NCI-H1417 treated with DMSO at 0.1 percent for 48 hours (cell line): Measurements from ENCODE around the gene MAP1LC3C.
A peak's percentile ranks its signal among the peaks of the same experiment; 100 is the strongest.
"Not testable (repeated sequence)": the region's sequence is repeated elsewhere in the genome, so short reads cannot be mapped to it uniquely, and the experiment has no call there.

Experiments used
- DNase-seq: peaks from one replicate; lab custom pipeline; 2025; lab: John Stamatoyannopoulos, UW

MAP1LC3C gene

DNA sequence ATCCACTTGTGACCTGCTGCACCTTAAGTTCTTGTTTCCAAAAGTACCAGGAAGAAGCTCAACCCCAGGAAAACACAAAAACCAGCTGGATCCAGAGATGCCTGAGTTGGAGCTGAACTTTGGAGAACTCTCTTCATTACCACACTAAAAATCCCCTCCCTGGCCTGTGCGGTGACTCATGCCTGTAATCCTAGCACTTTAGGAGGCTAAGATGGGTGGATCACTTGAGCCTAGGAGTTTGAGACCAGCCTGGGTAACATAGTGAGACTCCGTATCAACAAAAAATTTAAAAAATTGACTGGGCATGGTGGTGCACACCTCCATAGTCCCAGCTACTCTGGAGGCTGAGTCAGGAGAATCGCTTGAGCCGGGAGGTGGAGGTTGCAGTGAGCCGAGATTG is 6.2 kb downstream of the MAP1LC3C start:
- DNase-seq: no peak

GRCh38 chr1:241990040-241990439 is 8.9 kb downstream of the MAP1LC3C start:
- no peak for DNase-seq

DNA sequence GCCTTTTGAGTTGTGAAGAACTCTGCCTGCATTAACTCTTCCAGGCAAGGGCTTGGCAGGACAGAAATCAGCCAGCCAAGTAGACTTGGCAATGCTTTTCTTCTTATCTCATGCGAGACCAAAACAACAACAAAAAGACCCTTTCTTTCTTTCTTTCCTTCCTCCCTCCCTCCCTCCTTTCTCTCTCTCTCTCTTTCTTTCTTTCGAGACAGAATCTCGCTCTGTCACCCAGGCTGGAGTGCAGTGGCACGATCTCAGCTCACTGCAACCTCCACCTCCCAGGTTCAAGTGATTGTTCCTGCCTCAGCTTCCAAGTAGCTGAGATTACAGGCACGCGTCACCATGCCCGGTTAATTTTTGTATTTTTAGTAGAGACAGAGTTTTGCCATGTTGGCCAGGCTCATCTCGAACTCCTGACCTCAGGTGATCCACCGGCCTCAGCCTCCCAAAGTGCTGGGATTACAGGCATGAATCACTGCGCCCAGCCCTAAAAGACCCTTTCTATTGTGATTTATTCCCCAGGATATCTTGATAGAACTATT is 10.4 kb downstream of the MAP1LC3C start:
- DNase-seq: not testable (repeated sequence)

GRCh38 chr1:241985787-241986186 is 13.1 kb downstream of the MAP1LC3C start:
- DNase-seq: no peak

DNA sequence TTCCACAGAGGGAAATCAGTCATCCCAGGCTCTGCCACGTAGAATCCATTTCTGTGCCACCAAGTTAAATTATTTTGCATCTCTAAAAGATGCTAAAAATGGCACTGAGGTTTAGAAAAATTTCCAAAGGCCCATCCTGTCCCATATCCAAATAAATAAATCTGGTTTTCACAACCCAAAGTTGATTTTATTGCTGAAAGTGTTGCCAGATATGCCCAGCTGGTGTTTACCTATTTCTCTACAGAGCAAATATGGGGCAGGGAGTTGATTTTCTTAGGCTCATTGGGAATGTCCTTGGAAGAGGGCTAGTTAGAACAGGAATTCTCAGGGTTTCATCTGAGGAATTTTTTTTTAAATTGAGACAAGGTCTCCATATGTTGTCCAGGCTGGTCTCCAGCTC is 19.0 kb downstream of the MAP1LC3C start:
- DNase-seq: no peak

GRCh38 chr1:241979071-241979470 is 19.8 kb downstream of the MAP1LC3C start:
- DNase-seq: no peak

DNA sequence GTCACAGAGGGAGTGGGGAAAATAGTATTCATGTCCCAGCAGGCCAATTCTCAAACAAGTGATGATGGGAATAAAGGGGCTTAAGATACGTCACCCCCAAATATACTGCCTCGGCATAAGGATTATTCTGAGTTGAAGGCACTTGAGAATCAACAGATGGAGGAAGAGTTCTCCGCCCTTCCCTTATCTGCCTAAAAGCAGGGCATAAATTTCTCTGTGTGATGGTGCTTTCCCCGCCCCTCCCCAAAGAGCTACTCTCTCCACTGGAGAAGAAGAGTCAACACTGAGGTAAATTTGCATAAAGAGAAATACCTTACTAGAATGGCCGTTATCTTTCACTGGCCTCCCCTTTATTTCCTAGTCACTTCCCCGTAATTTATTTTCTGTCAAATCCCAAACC is 22.7 kb downstream of the MAP1LC3C start:
- no peak for DNase-seq

DNA sequence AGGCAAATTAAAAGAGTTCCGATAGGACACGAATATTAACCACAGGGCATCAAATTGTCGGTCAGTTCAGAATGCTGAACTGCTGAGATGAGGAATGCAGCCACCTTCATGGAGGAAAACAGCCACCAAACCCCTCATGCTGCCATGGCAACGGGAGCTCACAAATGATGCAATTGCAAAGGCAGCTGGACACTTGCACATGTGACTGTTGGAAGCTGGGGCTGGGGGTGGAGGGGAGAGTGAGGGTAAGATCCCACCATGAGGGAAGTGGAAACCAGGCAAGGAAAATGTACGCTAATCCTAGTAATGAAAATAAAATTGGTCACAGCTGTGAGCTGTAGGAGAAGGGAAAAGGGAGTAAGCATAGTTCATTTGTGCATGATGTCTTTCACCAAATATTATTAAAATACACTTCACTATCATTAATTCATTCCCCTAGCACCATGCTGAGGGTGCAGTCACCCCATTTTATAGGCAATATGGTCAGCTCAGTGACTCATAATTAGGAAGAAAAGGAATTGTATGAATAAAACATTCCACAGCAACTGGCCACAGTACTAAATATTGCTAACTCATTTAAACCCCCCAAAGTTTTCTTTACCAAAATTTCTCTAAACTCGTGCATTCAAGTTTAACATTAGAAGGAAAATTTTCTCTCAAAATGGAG is 26.1 kb downstream of the MAP1LC3C start:
- DNase-seq: no peak

DNA sequence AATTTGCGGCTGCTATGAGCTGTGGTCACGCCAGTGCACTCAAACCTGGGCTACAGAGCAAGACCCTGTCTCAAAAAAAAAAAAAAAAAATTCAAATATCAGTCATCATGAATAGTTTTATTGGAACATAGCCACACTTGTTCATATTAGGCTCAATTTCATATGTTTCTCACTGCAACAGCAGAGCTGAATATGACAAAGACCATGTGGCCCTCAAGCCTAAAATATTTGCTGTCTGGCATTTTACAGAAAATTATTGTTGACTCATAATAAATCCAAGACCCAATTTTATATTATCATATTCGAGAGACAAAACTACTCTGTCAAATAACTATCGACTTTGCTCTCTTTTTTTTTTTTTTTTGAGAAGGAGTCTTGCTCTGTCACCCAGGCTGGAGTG is 30.3 kb downstream of the MAP1LC3C start:
- DNase-seq: no peak

DNA sequence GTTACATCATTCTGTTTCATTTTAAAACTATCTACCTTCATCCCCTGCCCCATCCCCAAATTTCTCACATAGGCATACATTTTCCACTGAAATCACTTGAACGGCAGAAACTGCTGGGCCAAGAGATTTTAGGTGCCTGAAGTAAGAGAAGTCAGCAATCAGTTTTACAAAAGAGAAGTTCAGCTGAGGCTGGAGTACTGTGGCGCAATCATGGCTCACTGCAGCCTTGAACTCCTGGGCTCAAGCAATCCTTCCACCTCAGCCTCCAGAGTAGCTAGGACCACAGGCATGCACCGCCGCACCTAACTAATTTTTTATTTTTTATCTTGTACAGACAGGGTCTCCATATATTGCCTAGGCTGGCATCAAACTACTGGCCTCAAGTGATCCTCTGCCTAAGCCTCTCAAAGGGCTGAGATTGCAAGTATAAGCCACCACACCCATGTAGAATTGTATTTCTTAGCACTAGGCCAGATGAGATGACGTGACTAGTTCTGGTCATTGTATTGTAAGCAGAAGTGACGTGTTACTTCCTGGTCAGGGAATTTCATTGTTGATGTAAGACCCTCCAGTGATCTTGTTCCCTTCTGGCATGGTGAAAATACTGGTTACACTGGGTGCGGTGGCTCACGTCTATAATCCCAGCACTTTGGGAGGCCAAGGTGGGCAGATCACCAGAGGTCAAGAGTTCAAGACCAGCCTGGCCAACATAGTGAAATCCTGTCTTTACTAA is 34.2 kb downstream of the MAP1LC3C start:
- DNase-seq: no peak

DNA sequence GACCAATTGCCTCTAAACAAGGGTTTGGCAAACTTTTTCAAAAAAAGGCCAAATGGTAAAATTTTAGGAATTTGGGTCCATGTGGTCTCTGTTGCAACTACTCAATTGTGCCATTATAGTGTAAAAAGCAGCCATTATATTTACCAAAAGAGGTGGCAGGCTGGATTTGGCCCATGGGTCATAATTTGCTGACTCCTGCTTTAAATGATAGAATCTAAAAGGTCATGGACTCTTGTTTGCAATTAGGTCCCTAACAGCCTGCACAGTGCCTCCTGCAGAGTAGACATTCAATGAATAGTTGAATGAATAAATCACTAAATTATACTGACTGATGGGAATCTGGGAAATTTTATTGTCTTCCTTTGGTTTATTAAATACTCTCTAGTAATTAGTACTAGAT is 35.2 kb downstream of the MAP1LC3C start:
- no peak for DNase-seq

GRCh38 chr1:241962153-241962552 is 36.7 kb downstream of the MAP1LC3C start:
- no peak for DNase-seq

DNA sequence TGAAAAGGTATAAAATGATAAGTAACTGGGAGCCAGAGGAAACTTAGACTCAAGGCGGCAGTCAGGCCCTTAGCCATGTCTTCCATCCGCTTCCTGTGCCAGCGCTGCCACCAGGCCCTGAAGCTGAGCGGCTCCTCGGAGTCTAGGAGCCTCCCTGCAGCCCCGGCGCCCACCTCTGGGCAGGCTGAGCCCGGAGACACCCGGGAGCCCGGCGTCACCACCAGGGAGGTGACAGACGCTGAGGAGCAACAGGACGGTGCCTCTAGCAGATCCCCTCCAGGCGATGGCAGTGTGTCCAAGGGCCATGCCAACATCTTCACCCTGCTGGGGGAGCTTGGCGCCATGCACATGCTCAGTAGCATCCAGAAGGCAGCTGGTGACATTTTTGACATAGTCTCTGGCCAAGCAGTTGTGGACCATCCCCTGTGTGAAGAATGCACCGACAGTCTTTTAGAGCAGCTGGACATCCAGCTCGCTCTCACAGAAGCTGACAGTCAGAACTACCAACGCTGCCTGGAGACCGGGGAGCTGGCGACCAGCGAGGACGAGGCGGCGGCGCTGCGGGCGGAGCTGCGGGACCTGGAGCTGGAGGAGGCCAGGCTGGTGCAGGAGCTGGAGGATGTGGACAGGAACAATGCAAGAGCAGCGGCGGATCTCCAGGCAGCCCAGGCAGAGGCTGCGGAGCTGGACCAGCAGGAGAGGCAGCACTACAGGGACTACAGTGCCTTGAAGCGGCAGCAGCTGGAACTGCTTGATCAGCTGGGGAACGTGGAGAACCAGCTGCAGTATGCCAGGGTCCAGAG is 41.0 kb downstream of the MAP1LC3C start, which contains the start of gene BECN2:
TSS of gene BECN2 (plus strand) at position 76 of the 803 bp plus-strand sequence. CDS start at position 76, 0 bp downstream.
- peak; percentile 36 for DNase-seq

DNA sequence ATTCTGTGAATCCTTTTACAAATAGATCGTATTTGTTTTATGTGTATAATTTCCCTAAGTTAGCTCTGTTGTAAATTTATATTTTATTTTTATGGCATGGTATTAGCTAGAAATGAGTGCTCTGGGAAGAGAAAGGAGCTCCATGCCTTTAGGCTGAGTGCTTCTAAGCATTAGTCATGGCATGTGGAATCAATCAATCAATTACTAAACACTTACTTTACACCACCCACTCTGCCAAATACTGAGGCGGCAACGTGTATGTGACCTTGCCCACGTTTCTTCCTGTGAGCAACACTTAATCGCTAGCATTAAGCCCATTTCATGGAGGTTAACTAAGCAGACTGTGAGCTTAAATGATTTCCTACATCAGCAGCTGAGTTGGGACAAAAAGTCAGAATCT is 48.5 kb downstream of the MAP1LC3C start:
- no peak for DNase-seq

- DNase-seq: no peak
Measured at GRCh38 chr1:241947354-241947753, 51.5 kb downstream of the MAP1LC3C start.
